ENCODE data around the gene HS6ST2.

- TF ChIP-seq CTCF (IDR thresholded peaks at IDR 0.05), result no peak
- TF ChIP-seq POLR2AphosphoS5 (IDR thresholded peaks at IDR 0.05; ENCODE audit: low read depth, low read length), result no peak
- no peak for TF ChIP-seq TCF7L2 (IDR thresholded peaks at IDR 0.05; ENCODE audit: low read depth, low read length)
- no peak for TF ChIP-seq REST (IDR thresholded peaks at IDR 0.05; ENCODE audit: insufficient read depth in 1 of 2, low read depth in 2 of 2, low read length in 1 of 2)
- TF ChIP-seq SIN3A (IDR thresholded peaks at IDR 0.05; ENCODE audit: borderline replicate concordance, insufficient read depth, low read depth, low read length), result no peak
Measured at GRCh38 chrX:132742246-132742645, 216.2 kb downstream of the HS6ST2 start.
